IMR-90 (cell line): ENCODE measurements around the gene GLS. TPM values are rescaled to one million over a fixed set of nuclear protein-coding genes. Genes with fewer than 3 reads are reported as not detected.

Experiments
- ATAC-seq: fragments of 200-7000 bp; cut with Tn5 transposase; 2 replicates; pipeline ENCODE4 v1.9.1; 2020; ENCODE audit warnings: low read depth, mild to moderate bottlenecking, moderate library complexity
- BruUV-seq: library from RNA; stranded (reverse); fragments of 400-500 nt; replicated peaks from 2 replicates; lab custom pipeline; 2021; lab: Mats Ljungman, UMichigan
- CTCF ChIA-PET: fragments of 300-600 bp; formaldehyde crosslinking; extraction: SDS; loops from one replicate; lab custom pipeline; 2021; ENCODE audit warnings: antibody characterized with exemption; lab: Yijun Ruan, JAX
- POLR2A ChIA-PET: fragments of 300-600 bp; sonication (Branson Sonifier 250); formaldehyde crosslinking; loops from one replicate; lab custom pipeline; 2022; ENCODE audit warnings: antibody characterized with exemption; ENCODE audit not compliant: unreplicated experiment; lab: Charles Lee
- DNase-seq: peaks from one replicate; pipeline ENCODE4 v3.0.0; 2013
- H2AFZ ChIP-seq: replicated peaks from 2 replicates; pipeline ENCODE3; 2013; ENCODE audit warnings: low read length, mild to moderate bottlenecking; ENCODE audit not compliant: poor library complexity
- H2AK5ac ChIP-seq: 2 replicates; pipeline ENCODE4 v1.6.1; 2013; ENCODE audit warnings: low read depth, low read length, inconsistent platforms
- H2AK9ac ChIP-seq: replicated peaks from 2 replicates; pipeline ENCODE3; 2013; ENCODE audit warnings: mild to moderate bottlenecking, low read depth, low read length, moderate library complexity; ENCODE audit not compliant: poor library complexity
- H2BK120ac ChIP-seq: 2 replicates; pipeline ENCODE4 v1.6.1; 2013; ENCODE audit warnings: low read depth, low read length, inconsistent platforms
- H2BK15ac ChIP-seq: 3 replicates; pipeline ENCODE4 v1.6.1; 2013; ENCODE audit warnings: low read depth, low read length, inconsistent platforms
- H2BK20ac ChIP-seq: 2 replicates; pipeline ENCODE4 v1.6.1; 2013; ENCODE audit warnings: low read depth, mild to moderate bottlenecking, inconsistent platforms, low read length, moderate library complexity
- H2BK5ac ChIP-seq: 2 replicates; pipeline ENCODE4 v1.6.1; 2013; ENCODE audit warnings: mild to moderate bottlenecking, low read depth, low read length, inconsistent platforms; ENCODE audit not compliant: poor library complexity, severe bottlenecking
- H3K14ac ChIP-seq: replicated peaks from 2 replicates; pipeline ENCODE4 v1.6.1; 2013; ENCODE audit warnings: low read depth, low read length, inconsistent platforms
- H3K18ac ChIP-seq: 2 replicates; pipeline ENCODE4 v1.6.1; 2013; ENCODE audit warnings: low read depth, low read length, control low read depth
- H3K23ac ChIP-seq: 2 replicates; pipeline ENCODE4 v1.6.1; 2013; ENCODE audit warnings: low read depth, low read length, inconsistent platforms
- H3K27ac ChIP-seq: 2 replicates; pipeline ENCODE4 v1.5.1; 2013; ENCODE audit warnings: mild to moderate bottlenecking, control low read depth, low read length; ENCODE audit not compliant: insufficient read depth
- H3K27me3 ChIP-seq: 2 replicates; pipeline ENCODE4 v1.6.1; 2013; ENCODE audit warnings: low read length; ENCODE audit not compliant: control insufficient read depth, insufficient read depth
- H3K36me3 ChIP-seq: 2 replicates; pipeline ENCODE4 v1.6.1; 2013; ENCODE audit warnings: low read length, mixed read lengths; ENCODE audit not compliant: control insufficient read depth, insufficient read depth
- H3K4ac ChIP-seq: 2 replicates; pipeline ENCODE4 v1.6.1; 2013; ENCODE audit warnings: low read depth, low read length, inconsistent platforms
- H3K4me1 ChIP-seq: 2 replicates; pipeline ENCODE4 v1.6.1; 2013; ENCODE audit warnings: low read length, mixed read lengths; ENCODE audit not compliant: control insufficient read depth, insufficient read depth
- H3K4me2 ChIP-seq: 2 replicates; pipeline ENCODE4 v1.6.1; 2013; ENCODE audit warnings: low read depth, mild to moderate bottlenecking, control low read depth, low read length, moderate library complexity
- H3K4me3 ChIP-seq: 2 replicates; pipeline ENCODE4 v1.5.1; 2013; ENCODE audit warnings: low read depth, mild to moderate bottlenecking, control low read depth, low read length, moderate library complexity; ENCODE audit not compliant: insufficient read depth
- H3K56ac ChIP-seq: 2 replicates; pipeline ENCODE4 v1.6.1; 2013; ENCODE audit warnings: low read length, inconsistent platforms; ENCODE audit not compliant: insufficient read depth; ENCODE audit errors: extremely low read depth
- H3K79me1 ChIP-seq, 2 experiments: 2 replicates each; pipeline ENCODE4 v1.6.1; 2013; ENCODE audit warnings: low read length in 2 of 2, inconsistent platforms in 1 of 2, low read depth in 1 of 2
- H3K9ac ChIP-seq: 2 replicates; pipeline ENCODE4 v1.6.1; 2013; ENCODE audit warnings: low read depth, low read length, control low read depth
- H3K9me1 ChIP-seq: 2 replicates; pipeline ENCODE4 v1.6.1; 2013; ENCODE audit warnings: low read length, inconsistent platforms; ENCODE audit not compliant: insufficient read depth
- H3K9me3 ChIP-seq: 2 replicates; pipeline ENCODE4 v1.6.1; 2013; ENCODE audit warnings: low read length; ENCODE audit not compliant: control insufficient read depth, insufficient read depth
- H4K20me1 ChIP-seq: 2 replicates; pipeline ENCODE4 v1.6.1; 2013; ENCODE audit warnings: low read length, inconsistent platforms; ENCODE audit not compliant: insufficient read depth
- H4K5ac ChIP-seq: 2 replicates; pipeline ENCODE4 v1.6.1; 2013; ENCODE audit warnings: mild to moderate bottlenecking, low read depth, low read length, control low read depth
- H4K8ac ChIP-seq, 2 experiments: 2 replicates each; pipeline ENCODE4 v1.6.1; 2013; ENCODE audit warnings: low read depth in 2 of 2, low read length in 2 of 2, control low read depth in 1 of 2, inconsistent platforms in 1 of 2
- H4K91ac ChIP-seq: 2 replicates; pipeline ENCODE4 v1.6.1; 2013; ENCODE audit warnings: low read depth, low read length, inconsistent platforms; ENCODE audit not compliant: insufficient read depth
- CTCF ChIP-seq: conservative IDR thresholded peaks from 2 replicates; pipeline ENCODE4 v1.5.1; 2012; ENCODE audit warnings: mild to moderate bottlenecking, low read depth, low read length, improper control_type of control experiment
- FOS ChIP-seq: fragments of 150-350 bp; IDR thresholded peaks from 2 replicates; pipeline ENCODE4 v1.6.1; 2016; ENCODE audit warnings: low read depth, low read length
- NFE2L2 ChIP-seq: fragments of 150-350 bp; IDR thresholded peaks from 2 replicates; pipeline ENCODE4 v1.6.1; 2016; ENCODE audit warnings: low read depth, mild to moderate bottlenecking, low read length
- POLR2A ChIP-seq: IDR thresholded peaks from 2 replicates; pipeline ENCODE4 v1.6.1; 2012; ENCODE audit warnings: mild to moderate bottlenecking, low read depth, low read length
- RFX5 ChIP-seq: IDR thresholded peaks from 2 replicates; pipeline ENCODE4 v1.8.0; 2012; ENCODE audit warnings: low read depth, mild to moderate bottlenecking, low read length, moderate library complexity
- WGBS, 2 experiments: methylation state at CpG; one replicate each; pipeline versions ENCODE4 v1.1.5 to v1.1.7; 2013; ENCODE audit warnings: missing lambda C conversion rate in 2 of 2; ENCODE audit not compliant: insufficient read length in 1 of 2; ENCODE audit errors: extremely low coverage in 2 of 2; 5-methylcytosine and 5-hydroxymethylcytosine counted together
- dilution Hi-C: fragments of 300-500 bp; cut with HindIII; formaldehyde crosslinking; loops from one replicate; pipeline ENCODE4 v1.14.3; 2018; ENCODE audit warnings: low sequenced_read_pairs; ENCODE audit not compliant: unreplicated experiment
- in situ Hi-C: fragments of 300-500 bp; cut with MboI; formaldehyde crosslinking; loops from 3 replicates; pipeline ENCODE4 v1.14.3; 2019; ENCODE audit warnings: low sequenced_read_pairs, inconsistent platforms, mixed read lengths
- intact Hi-C: fragments of 100-400 bp; cut with micrococcal nuclease; formaldehyde crosslinking; loops from 2 replicates; pipeline ENCODE4 v1.10.0; 2022
- polyA plus RNA-seq, 3 experiments: library from polyadenylated mRNA; depleted of rRNA; stranded (reverse); fragments of >200 nt; gene quantifications; 2 replicates each; pipeline ENCODE4 v1.2.3, GENCODE V29; 2012; ENCODE audit warnings: low replicate concordance in 1 of 3
- total RNA-seq: library from RNA; depleted of rRNA; stranded (reverse); fragments of >200 nt; gene quantifications from 2 replicates; pipeline ENCODE4 v1.2.3, GENCODE V29; 2012

The GLS gene
- total and polyA plus RNA-seq, 2 of the 4 experiments (the other 2 are of a cell fraction): 87.5 to 130 TPM

GRCh38 chr2:190846746-190847145 is 33.9 kb upstream of the GLS start:
- no peak for ATAC-seq
- intact Hi-C loops: no loop called here
- H4K91ac ChIP-seq: no peak overlapping the region

More at GRCh38 chr2:190846746-190847145, 33.9 kb upstream of the GLS start:
- DNase-seq: no peak
- no peak overlapping the region for H3K4ac ChIP-seq
- ChIA-PET CTCF (no interaction called here), POLR2A (no interaction called here)
- H2AK5ac ChIP-seq: no peak overlapping the region
- 100% methylated on average over 2 of the region's 7 CpGs; no CpG with 5 or more reads in 1 of the 2 experiments for WGBS, 2 experiments
- no peak overlapping the region for H3K56ac ChIP-seq
- no peak overlapping the region for H4K8ac ChIP-seq
- no peak overlapping the region for H2BK120ac ChIP-seq
- H2BK5ac ChIP-seq: no peak overlapping the region
- H3K27ac ChIP-seq: no peak overlapping the region
- no peak overlapping the region for H3K18ac ChIP-seq
- H3K9me1 ChIP-seq: peaks cover 8% of the 10 kb centered on the region
- in situ Hi-C loops (no loop called here), dilution Hi-C loops (no loop called here)
- no peak overlapping the region for H3K23ac ChIP-seq
- no peaks in the 10 kb centered on the region for H3K27me3 ChIP-seq
- H3K14ac ChIP-seq: no peak overlapping the region
- no peak overlapping the region for H3K4me3 ChIP-seq
- H2BK20ac ChIP-seq: no peak overlapping the region; the same call in 1 of the 2 replicates
- no peak for TF ChIP-seq POLR2A
- TF ChIP-seq NFE2L2: no peak
- no peak for TF ChIP-seq FOS
- TF ChIP-seq CTCF: no peak
- no peak for TF ChIP-seq RFX5
- no peak overlapping the region for H2BK15ac ChIP-seq
- no peak overlapping the region for H4K5ac ChIP-seq
- H3K9ac ChIP-seq: no peak overlapping the region
- H3K79me1 ChIP-seq: peaks cover 0 to 8% of the 10 kb centered on the region in 2 experiments; a peak in 2 of 4 replicates
- peaks cover 5% of the 10 kb centered on the region; the same call in 1 of the 2 replicates for H3K4me1 ChIP-seq
- H4K20me1 ChIP-seq: no peaks in the 10 kb centered on the region
- H3K4me2 ChIP-seq: no peak overlapping the region
- BruUV-seq: no TSS peak
- H3K9me3 ChIP-seq: no peaks in the 10 kb centered on the region
- no peaks in the 10 kb centered on the region for H3K36me3 ChIP-seq
- no peak overlapping the region for H2AFZ ChIP-seq
- no peak overlapping the region for H2AK9ac ChIP-seq
